ENCODE results near the gene NME4. TPM values are rescaled to one million over a fixed set of nuclear protein-coding genes. Genes with fewer than 3 reads are reported as not detected.
A peak's percentile ranks its signal among the peaks of the same experiment; 100 is the strongest.

The NME4 gene
- total and polyA plus RNA-seq, 2 donors from 2014 or later = 56.6 to 100 TPM

GRCh38 chr16:424033-424622 is 27.1 kb downstream of the NME4 start:
- H3K4me3 ChIP-seq (ENCODE audit: low read length in 3 of 3) = peak overlapping the region in 2 of 3 donors; percentile 76
- H3K9me3 ChIP-seq (ENCODE audit: control insufficient read depth in 2 of 3, insufficient read depth in 1 of 3, low read length in 3 of 3) = no peaks in the 10 kb centered on the region
- FAIRE-seq = no peak
- H3K27ac ChIP-seq (ENCODE audit: low read depth in 2 of 2, low read length in 2 of 2) = peak overlapping the region in 1 of 2 donors; percentile 95
- peaks cover 0 to 17% (median 15%) of the 10 kb centered on the region in 3 donors for H3K4me1 ChIP-seq (ENCODE audit: control insufficient read depth in 2 of 3, insufficient read depth in 2 of 3, low read depth in 1 of 3, low read length in 3 of 3)
- peak overlapping the region in 1 of 3 donors; percentile 86 for H3K9ac ChIP-seq (ENCODE audit: low read length in 3 of 3)
- no peak for DNase-seq
- H3K27me3 ChIP-seq (ENCODE audit: control insufficient read depth, insufficient read depth, low read length) = no peaks in the 10 kb centered on the region
- TF ChIP-seq CTCF (IDR thresholded peaks at IDR 0.05; ENCODE audit: borderline replicate concordance, extremely low read depth, insufficient read depth) = no peak
- no peaks in the 10 kb centered on the region for H3K36me3 ChIP-seq (ENCODE audit: control insufficient read depth in 2 of 3, insufficient read depth in 3 of 3, low read length in 3 of 3)
- intact Hi-C loops (cut with DNase I) = no loop called here

GRCh38 chr16:424623-425081 is 27.7 kb downstream of the NME4 start:
- no peaks in the 10 kb centered on the region for H3K9me3 ChIP-seq (ENCODE audit: control insufficient read depth in 2 of 3, insufficient read depth in 1 of 3, low read length in 3 of 3)
- H3K27me3 ChIP-seq (ENCODE audit: control insufficient read depth, insufficient read depth, low read length) = no peaks in the 10 kb centered on the region
- FAIRE-seq (no peak), DNase-seq (peak in 3 of 5 donors; percentile 48 to 85 (median 72))
- peak overlapping the region in 2 of 3 donors; percentile 76 for H3K4me3 ChIP-seq (ENCODE audit: low read length in 3 of 3)
- no peaks in the 10 kb centered on the region for H3K36me3 ChIP-seq (ENCODE audit: control insufficient read depth in 2 of 3, insufficient read depth in 3 of 3, low read length in 3 of 3)
- peaks cover 0 to 17% (median 15%) of the 10 kb centered on the region in 3 donors for H3K4me1 ChIP-seq (ENCODE audit: control insufficient read depth in 2 of 3, insufficient read depth in 2 of 3, low read depth in 1 of 3, low read length in 3 of 3)
- peak overlapping the region; percentile 89 to 95 for H3K27ac ChIP-seq (ENCODE audit: low read depth in 2 of 2, low read length in 2 of 2)
- intact Hi-C loops (cut with DNase I) = no loop called here
- peak overlapping the region in 2 of 3 donors; percentile 86 to 92 for H3K9ac ChIP-seq (ENCODE audit: low read length in 3 of 3)
- TF ChIP-seq CTCF (IDR thresholded peaks at IDR 0.05; ENCODE audit: borderline replicate concordance, extremely low read depth, insufficient read depth) = no peak

- Histone ChIP-seq H3K9me3 (ENCODE audit: control insufficient read depth in 2 of 3, insufficient read depth in 1 of 3, low read length in 3 of 3) (no peaks in the 10 kb centered on the region), H3K27ac (ENCODE audit: low read depth in 2 of 2, low read length in 2 of 2) (peak within 1 kb of the TSS; percentile 89 to 95), H3K36me3 (ENCODE audit: control insufficient read depth in 2 of 3, insufficient read depth in 3 of 3, low read length in 3 of 3) (no peaks in the 10 kb centered on the region), H3K27me3 (ENCODE audit: control insufficient read depth, insufficient read depth, low read length) (no peaks in the 10 kb centered on the region), H3K4me1 (ENCODE audit: control insufficient read depth in 2 of 3, insufficient read depth in 2 of 3, low read depth in 1 of 3, low read length in 3 of 3) (peaks cover 0 to 17% (median 15%) of the 10 kb centered on the region in 3 donors), H3K9ac (ENCODE audit: low read length in 3 of 3) (peak within 1 kb of the TSS; percentile 22 to 92 (median 86)), H3K4me3 (ENCODE audit: low read length in 3 of 3) (peak within 1 kb of the TSS; percentile 61 to 76 (median 76))
- no peak for TF ChIP-seq CTCF (IDR thresholded peaks at IDR 0.05; ENCODE audit: borderline replicate concordance, extremely low read depth, insufficient read depth)
- intact Hi-C loops (cut with DNase I) = no loop called here
- DNase-seq (peak; percentile 90 to 93 (median 92)), FAIRE-seq (no peak)
Measured at GRCh38 chr16:425082-425718, 28.2 kb downstream of the NME4 start, which contains the start of gene RAB11FIP3. Gene RAB11FIP3 (plus strand): TSS chr16:425649. CDS start chr16:426007, 358 bp downstream.

Measured in kidney (tissue), 14 donors.